ENCODE measurements around the gene ILDR2. TPM values are rescaled to one million over a fixed set of nuclear protein-coding genes. Genes with fewer than 3 reads are reported as not detected.
A peak's percentile ranks its signal among the peaks of the same experiment; 100 is the strongest.

ILDR2 gene
- total RNA-seq, 1 experiment from 2014 or later = not detected

DNA sequence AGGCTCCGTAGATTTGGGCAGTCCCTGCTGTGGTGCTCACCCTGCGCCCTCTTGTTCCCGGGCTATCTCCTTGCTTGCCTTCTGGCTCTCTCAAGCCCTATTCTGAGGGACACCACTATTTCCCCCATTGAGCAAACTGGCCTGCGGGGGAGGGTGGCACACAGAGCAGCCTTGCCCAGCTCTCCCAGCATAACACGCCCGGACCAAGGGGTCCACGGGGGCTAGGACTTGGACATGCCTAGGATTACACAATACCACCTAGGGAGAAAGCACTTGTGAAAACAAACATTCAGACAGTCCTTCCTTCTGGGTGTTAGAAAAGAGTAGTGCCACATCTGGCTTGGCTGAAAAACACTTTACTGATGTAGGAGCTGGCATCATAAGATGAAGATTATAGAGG lies 106.7 kb downstream of the ILDR2 start:
- Histone ChIP-seq H3K27ac (ENCODE audit: low read depth, low read length, poor library complexity, severe bottlenecking) (no peak overlapping the region), H3K9me3 (ENCODE audit: low read depth, low read length, poor library complexity, severe bottlenecking) (no peaks in the 10 kb centered on the region), H3K4me1 (ENCODE audit: insufficient read depth, low read length, poor library complexity, severe bottlenecking) (no peaks in the 10 kb centered on the region), H3K27me3 (replicated peaks; ENCODE audit: insufficient read depth, low read depth, low read length, poor library complexity) (no peaks in the 10 kb centered on the region), H3K36me3 (ENCODE audit: insufficient read depth, low read length, poor library complexity, severe bottlenecking) (peaks cover 39% of the 10 kb centered on the region), H3K4me3 (ENCODE audit: low read depth, low read length, poor library complexity, severe bottlenecking) (no peak overlapping the region)
- BruUV-seq (replicated peaks) = no TSS peak
- ChIA-PET POLR2A (ENCODE audit: low non-redundant PET) (interaction anchor here (0.7 kb wide), 1 partner anchor 30 kb away, joined by 3 read pairs; the partner anchor contains the start of gene POGK), CTCF (no interaction called here)
- TF ChIP-seq, protein P1, sequence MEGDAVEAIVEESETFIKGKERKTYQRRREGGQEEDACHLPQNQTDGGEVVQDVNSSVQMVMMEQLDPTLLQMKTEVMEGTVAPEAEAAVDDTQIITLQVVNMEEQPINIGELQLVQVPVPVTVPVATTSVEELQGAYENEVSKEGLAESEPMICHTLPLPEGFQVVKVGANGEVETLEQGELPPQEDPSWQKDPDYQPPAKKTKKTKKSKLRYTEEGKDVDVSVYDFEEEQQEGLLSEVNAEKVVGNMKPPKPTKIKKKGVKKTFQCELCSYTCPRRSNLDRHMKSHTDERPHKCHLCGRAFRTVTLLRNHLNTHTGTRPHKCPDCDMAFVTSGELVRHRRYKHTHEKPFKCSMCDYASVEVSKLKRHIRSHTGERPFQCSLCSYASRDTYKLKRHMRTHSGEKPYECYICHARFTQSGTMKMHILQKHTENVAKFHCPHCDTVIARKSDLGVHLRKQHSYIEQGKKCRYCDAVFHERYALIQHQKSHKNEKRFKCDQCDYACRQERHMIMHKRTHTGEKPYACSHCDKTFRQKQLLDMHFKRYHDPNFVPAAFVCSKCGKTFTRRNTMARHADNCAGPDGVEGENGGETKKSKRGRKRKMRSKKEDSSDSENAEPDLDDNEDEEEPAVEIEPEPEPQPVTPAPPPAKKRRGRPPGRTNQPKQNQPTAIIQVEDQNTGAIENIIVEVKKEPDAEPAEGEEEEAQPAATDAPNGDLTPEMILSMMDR (conservative IDR thresholded peaks at IDR 0.05; ENCODE audit: low read depth, low read length) = no peak
- no peak for TF ChIP-seq EZH2 (IDR thresholded peaks at IDR 0.05; ENCODE audit: borderline replicate concordance, low read depth, low read length, poor library complexity, severe bottlenecking)
- intact Hi-C loops (cut with micrococcal nuclease; ENCODE audit: unreplicated experiment) = no loop called here
- DNase-seq (ENCODE audit: low spot score) = no peak

DNA sequence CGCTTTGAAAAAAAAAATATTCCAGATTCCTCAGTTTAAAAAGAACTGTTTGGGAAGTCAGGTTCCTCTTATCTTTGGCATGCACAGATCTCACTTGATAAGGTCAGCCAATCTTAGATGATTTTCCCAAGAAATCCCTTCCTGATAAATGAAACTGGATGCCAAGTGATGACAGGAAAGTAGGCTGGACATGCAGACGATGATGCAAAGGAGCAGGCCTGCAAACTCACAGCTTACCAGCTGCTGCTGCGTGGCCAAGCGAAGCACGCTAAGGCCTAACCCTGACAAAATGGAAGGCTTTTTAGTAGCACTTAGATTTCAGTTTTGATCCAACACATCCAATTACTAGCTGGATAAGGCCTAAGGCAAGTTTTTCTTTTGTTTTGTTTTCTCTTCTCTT lies 109.4 kb downstream of the ILDR2 start:
- Histone ChIP-seq H3K27me3 (replicated peaks; ENCODE audit: insufficient read depth, low read depth, low read length, poor library complexity) (no peaks in the 10 kb centered on the region), H3K36me3 (ENCODE audit: insufficient read depth, low read length, poor library complexity, severe bottlenecking) (peaks cover 63% of the 10 kb centered on the region), H3K27ac (ENCODE audit: low read depth, low read length, poor library complexity, severe bottlenecking) (no peak overlapping the region), H3K4me3 (ENCODE audit: low read depth, low read length, poor library complexity, severe bottlenecking) (no peak overlapping the region), H3K9me3 (ENCODE audit: low read depth, low read length, poor library complexity, severe bottlenecking) (no peaks in the 10 kb centered on the region), H3K4me1 (ENCODE audit: insufficient read depth, low read length, poor library complexity, severe bottlenecking) (no peaks in the 10 kb centered on the region)
- no peak for TF ChIP-seq EZH2 (IDR thresholded peaks at IDR 0.05; ENCODE audit: borderline replicate concordance, low read depth, low read length, poor library complexity, severe bottlenecking)
- TF ChIP-seq, protein P1 (conservative IDR thresholded peaks at IDR 0.05; ENCODE audit: low read depth, low read length) = no peak
- POLR2A ChIA-PET (ENCODE audit: low non-redundant PET) = no interaction called here
- intact Hi-C loops (cut with micrococcal nuclease; ENCODE audit: unreplicated experiment) = no loop called here
- no TSS peak for BruUV-seq (replicated peaks)
- no peak for DNase-seq (ENCODE audit: low spot score)
- CTCF ChIA-PET = no interaction called here

DNA sequence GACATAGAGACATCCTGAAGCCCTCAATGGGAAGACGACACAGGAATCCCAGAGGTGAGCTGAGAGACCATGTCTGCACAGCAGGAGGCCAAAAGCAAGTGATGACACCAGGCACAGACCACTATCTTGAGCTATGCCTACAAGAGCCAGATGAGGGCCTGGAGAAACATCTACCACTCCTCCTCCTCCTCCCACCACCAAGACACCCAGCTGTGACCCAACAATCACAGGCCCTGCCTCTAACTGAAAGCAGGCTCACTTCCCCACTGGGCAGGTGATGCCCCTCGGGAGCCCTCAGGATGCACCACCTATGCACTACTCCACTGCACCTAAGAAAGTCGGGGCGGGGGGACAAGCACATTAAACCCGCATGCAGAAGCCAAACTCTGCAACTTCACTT lies 115.7 kb downstream of the ILDR2 start:
- no peaks in the 10 kb centered on the region for H3K9me3 ChIP-seq (ENCODE audit: low read depth, low read length, poor library complexity, severe bottlenecking)
- TF ChIP-seq, protein P1 (conservative IDR thresholded peaks at IDR 0.05; ENCODE audit: low read depth, low read length) = no peak
- no peak for TF ChIP-seq EZH2 (IDR thresholded peaks at IDR 0.05; ENCODE audit: borderline replicate concordance, low read depth, low read length, poor library complexity, severe bottlenecking)
- H3K27me3 ChIP-seq (replicated peaks; ENCODE audit: insufficient read depth, low read depth, low read length, poor library complexity) = no peaks in the 10 kb centered on the region
- BruUV-seq (replicated peaks) = no TSS peak
- CTCF ChIA-PET = no interaction called here
- peaks cover 93% of the 10 kb centered on the region for H3K36me3 ChIP-seq (ENCODE audit: insufficient read depth, low read length, poor library complexity, severe bottlenecking)
- H3K4me1 ChIP-seq (ENCODE audit: insufficient read depth, low read length, poor library complexity, severe bottlenecking) = no peaks in the 10 kb centered on the region
- no peak overlapping the region for H3K4me3 ChIP-seq (ENCODE audit: low read depth, low read length, poor library complexity, severe bottlenecking)
- DNase-seq (ENCODE audit: low spot score) = peak; percentile 14
- intact Hi-C loops (cut with micrococcal nuclease; ENCODE audit: unreplicated experiment) = no loop called here
- POLR2A ChIA-PET (ENCODE audit: low non-redundant PET) = no interaction called here
- no peak overlapping the region for H3K27ac ChIP-seq (ENCODE audit: low read depth, low read length, poor library complexity, severe bottlenecking)

Data from A673 (cell line).